ENCODE measurements around the gene DNPH1.

The DNPH1 gene

GRCh38 chr6:43180058-43180457 is 49.2 kb downstream of the DNPH1 start:
- no peak for DNase-seq

GRCh38 chr6:43178951-43179830 is 50.1 kb downstream of the DNPH1 start:
- DNase-seq = no peak

GRCh38 chr6:43178150-43178549 is 51.1 kb downstream of the DNPH1 start:
- DNase-seq = no peak

- DNase-seq = no peak
Measured at GRCh38 chr6:43176423-43176786, 52.9 kb downstream of the DNPH1 start.

GRCh38 chr6:43175676-43176422 is 53.4 kb downstream of the DNPH1 start:
- DNase-seq = no peak

Data from NCI-H1694 (cell line).